GM10847 (cell line): ENCODE measurements around the gene STMP1.

Source experiments
- POLR2A ChIP-seq: IDR thresholded peaks from 2 replicates; pipeline ENCODE4 v1.6.1; 2011; ENCODE audit not compliant: insufficient read length; ENCODE audit errors: extremely low read depth

The STMP1 gene

GRCh38 chr7:135659159-135659846 lies 3.0 kb upstream of the STMP1 start:
- TF ChIP-seq POLR2A = no peak

- no peak for TF ChIP-seq POLR2A
Measured at GRCh38 chr7:135661311-135662122, 797 bp upstream of the STMP1 start.

GRCh38 chr7:135662123-135662372 lies 266 bp upstream of the STMP1 start:
- TF ChIP-seq POLR2A = no peak

GRCh38 chr7:135664046-135664589 lies 1.8 kb downstream of the STMP1 start:
- TF ChIP-seq POLR2A = no peak

- no peak for TF ChIP-seq POLR2A
Measured at GRCh38 chr7:135665042-135665441, 2.7 kb downstream of the STMP1 start.

GRCh38 chr7:135666156-135666555 lies 3.8 kb downstream of the STMP1 start:
- TF ChIP-seq POLR2A = no peak

- TF ChIP-seq POLR2A = no peak
Measured at GRCh38 chr7:135666846-135667245, 4.5 kb downstream of the STMP1 start.

- no peak for TF ChIP-seq POLR2A
Measured at GRCh38 chr7:135669774-135670173, 7.5 kb downstream of the STMP1 start.

GRCh38 chr7:135670179-135670578 lies 7.9 kb downstream of the STMP1 start:
- no peak for TF ChIP-seq POLR2A

- no peak for TF ChIP-seq POLR2A
Measured at GRCh38 chr7:135672560-135673359, 10.4 kb downstream of the STMP1 start.

GRCh38 chr7:135673360-135673706 lies 11.0 kb downstream of the STMP1 start:
- no peak for TF ChIP-seq POLR2A

GRCh38 chr7:135678612-135679575 lies 16.6 kb downstream of the STMP1 start:
- no peak for TF ChIP-seq POLR2A

GRCh38 chr7:135681762-135682161 lies 19.4 kb downstream of the STMP1 start:
- no peak for TF ChIP-seq POLR2A

- no peak for TF ChIP-seq POLR2A
Measured at GRCh38 chr7:135682191-135682590, 19.9 kb downstream of the STMP1 start.

- no peak for TF ChIP-seq POLR2A
Measured at GRCh38 chr7:135683609-135684008, 21.3 kb downstream of the STMP1 start.
